Medulla oblongata (tissue), 1 donor: Measurements from ENCODE around the gene MAMDC4.
"Not testable (repeated sequence)": the region's sequence is repeated elsewhere in the genome, so short reads cannot be mapped to it uniquely, and the experiment has no call there.

Experiments
- DNase-seq: peaks from one replicate; pipeline ENCODE4 v3.0.0-alpha.2; 2015; ENCODE audit errors: extremely low spot score

MAMDC4 gene

GRCh38 chr9:136825295-136826187 is 26.6 kb upstream of the MAMDC4 start:
- DNase-seq = no peak

- DNase-seq = no peak
Measured at GRCh38 chr9:136826188-136826541, 26.0 kb upstream of the MAMDC4 start.

- no peak for DNase-seq
Measured at GRCh38 chr9:136826703-136827582, 25.2 kb upstream of the MAMDC4 start.

GRCh38 chr9:136827794-136828473 is 24.2 kb upstream of the MAMDC4 start:
- DNase-seq = no peak

- DNase-seq = no peak
Measured at GRCh38 chr9:136828474-136829140, 23.5 kb upstream of the MAMDC4 start.

GRCh38 chr9:136829412-136829811 is 22.7 kb upstream of the MAMDC4 start:
- DNase-seq = no peak

DNA sequence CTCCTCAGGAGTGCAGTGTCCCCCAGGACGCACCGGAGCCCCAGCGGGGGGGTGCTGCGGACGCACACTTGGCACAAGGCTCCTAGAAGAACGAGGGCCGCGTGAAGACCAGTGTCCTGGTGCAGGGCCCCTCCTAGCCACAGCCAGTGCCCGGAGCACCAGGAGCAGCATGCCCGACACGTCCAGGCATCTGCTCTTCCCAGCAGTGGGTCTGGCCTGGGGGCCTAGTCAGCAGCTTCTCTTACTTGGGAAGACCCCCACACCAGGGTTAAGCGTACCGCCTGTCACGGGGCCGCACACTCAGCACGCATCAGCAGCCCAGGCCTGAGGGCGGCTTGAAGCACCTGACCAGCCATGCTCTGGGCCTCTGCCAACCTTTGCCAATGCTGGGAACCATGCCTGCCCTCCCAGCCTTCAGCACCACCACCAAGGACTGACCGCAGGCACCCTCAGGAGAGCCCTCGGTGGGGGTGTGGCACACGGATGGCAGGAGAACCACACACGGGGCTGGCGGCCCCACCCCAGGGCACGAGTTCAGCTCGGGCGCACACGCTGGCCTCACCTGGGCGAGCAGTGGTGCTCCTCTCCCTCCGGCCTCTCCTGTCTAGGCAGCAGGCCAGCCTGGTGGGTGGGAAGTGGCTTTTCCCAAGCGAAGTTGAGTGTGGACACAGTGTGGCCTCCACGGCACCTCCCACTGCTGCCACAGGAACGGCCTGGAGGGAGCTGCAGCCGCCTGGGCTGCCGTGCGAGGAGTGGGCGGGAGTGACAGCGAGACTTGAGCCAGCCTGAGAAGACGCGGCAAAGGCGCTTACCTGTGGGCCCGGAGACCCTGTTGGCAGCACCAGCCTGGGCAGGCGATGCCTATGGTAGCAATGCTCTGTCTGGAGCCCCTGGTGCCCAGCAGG is 21.9 kb upstream of the MAMDC4 start:
- no peak for DNase-seq

- DNase-seq = no peak
Measured at GRCh38 chr9:136831002-136831719, 21.0 kb upstream of the MAMDC4 start.

- DNase-seq = no peak
Measured at GRCh38 chr9:136831720-136832104, 20.4 kb upstream of the MAMDC4 start.

- DNase-seq = no peak
Measured at GRCh38 chr9:136832581-136832980, 19.6 kb upstream of the MAMDC4 start.

DNA sequence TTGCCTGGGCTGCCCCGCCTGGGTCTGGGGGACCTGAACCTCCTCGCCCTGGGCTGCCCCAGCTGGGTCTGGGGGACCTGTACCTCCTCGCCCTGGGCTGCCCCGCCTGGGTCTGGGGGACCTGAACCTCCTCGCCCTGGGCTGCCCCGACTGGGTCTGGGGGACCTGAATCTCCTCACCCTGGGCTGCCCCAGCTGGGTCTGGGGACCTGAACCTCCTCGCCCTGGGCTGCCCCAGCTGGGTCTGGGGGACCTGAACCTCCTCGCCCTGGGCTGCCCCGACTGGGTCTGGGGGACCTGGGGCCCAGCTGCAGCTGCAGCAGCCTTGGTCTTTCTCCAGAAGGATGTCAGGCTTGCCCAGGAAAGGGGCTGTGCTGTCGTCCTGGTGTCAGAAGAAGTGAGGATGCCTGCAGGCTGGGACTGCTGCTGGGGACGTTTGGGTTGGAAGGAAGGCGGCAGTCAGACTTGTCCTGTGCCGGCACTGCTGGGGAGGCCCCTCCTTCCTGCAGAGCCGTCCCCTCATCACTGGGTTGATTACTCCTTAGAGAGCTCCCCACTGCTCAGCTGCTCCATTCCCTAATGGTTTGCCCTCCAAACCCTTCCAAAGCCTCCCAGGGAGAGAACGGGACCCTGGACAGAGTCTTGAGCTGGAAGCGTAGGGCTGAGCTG is 18.6 kb upstream of the MAMDC4 start:
- not testable (repeated sequence) for DNase-seq

DNA sequence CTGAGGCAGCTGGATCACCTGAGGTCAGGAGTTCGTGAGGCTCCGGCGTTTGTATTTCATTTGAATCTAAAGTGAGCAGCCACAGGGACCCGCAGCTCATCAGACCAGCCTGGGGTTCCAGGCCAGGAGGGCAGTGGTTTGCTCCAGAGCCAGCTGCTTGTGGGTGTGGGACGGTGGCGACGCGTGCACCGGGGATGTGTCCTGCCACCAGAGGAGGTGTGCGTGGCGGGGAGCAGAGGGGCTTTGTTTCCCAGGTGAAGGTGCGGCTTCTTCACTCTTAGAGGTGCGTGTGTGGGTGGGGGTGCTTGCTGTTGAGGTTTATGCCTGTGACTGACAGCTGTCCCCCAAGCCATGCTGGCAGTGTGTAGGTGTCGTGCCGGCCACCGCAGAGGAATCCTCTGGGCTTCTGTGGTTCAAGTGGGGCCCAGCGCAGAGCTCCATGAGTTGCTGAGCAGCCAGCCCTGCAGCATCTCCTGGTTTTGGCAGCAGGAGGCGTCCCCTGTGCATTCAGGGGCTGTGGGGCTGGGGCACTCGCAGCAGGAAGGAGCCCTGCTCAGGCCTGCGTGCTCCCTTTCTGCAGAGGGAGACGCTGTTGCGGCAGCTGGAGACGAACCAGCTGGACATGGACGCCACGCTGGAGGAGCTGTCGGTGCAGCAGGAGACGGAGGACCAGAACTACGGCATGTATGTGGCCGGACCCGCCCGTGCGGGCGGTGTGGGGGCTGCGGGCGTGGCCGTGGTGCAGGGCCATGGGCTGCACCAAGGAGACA is 16.8 kb upstream of the MAMDC4 start:
- no peak for DNase-seq

GRCh38 chr9:136835932-136836904 is 15.9 kb upstream of the MAMDC4 start:
- DNase-seq = no peak

- no peak for DNase-seq
Measured at GRCh38 chr9:136837146-136837855, 14.8 kb upstream of the MAMDC4 start.

- not testable (repeated sequence) for DNase-seq
Measured at GRCh38 chr9:136837856-136838277, 14.3 kb upstream of the MAMDC4 start.

DNA sequence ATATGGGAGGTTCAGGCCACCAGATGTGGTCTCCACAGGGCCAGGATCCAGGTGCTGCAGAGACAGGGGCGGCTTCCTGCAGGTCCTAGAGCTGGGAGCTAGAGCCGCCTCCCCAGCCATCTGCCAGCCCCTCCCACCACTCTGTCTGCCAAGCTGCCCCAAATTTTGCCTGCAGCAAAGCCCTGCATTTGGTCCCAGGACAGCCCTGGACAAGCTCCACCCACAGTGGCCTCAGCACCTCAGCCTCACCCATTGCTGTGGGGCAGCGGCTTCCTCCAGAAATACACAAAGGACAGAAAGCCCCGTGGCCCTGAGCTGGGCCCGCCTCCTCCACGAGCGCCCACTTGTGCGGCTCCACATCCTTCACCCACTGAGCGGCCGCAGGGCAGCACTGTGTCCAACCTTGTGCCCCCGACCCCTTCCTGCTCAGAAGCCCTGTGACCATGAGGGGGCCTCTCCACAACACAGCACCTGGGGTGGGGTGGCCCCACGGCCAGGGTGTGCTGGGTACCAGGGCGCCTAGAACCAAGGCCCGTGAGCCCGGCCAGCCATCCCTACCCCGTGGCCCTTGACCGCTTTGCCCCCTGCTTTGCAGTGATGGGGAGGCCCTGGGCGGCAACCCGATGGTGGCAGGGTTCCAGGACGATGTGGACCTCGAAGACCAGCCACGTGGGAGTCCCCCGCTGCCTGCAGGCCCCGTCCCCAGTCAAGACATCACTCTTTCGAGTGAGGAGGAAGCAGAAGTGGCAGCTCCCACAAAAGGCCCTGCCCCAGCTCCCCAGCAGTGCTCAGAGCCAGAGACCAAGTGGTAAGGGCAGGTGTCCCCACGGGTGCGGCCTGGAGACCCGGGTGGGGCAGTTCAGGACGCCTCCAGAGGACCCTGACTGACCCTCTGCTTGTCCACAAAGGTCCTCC is 13.6 kb upstream of the MAMDC4 start:
- no peak for DNase-seq
